ENCODE measurements around the gene NPIPA1. TPM values are rescaled to one million over a fixed set of nuclear protein-coding genes. Genes with fewer than 3 reads are reported as not detected.
"Not testable (repeated sequence)": the region's sequence is repeated elsewhere in the genome, so short reads cannot be mapped to it uniquely, and the experiment has no call there.

NPIPA1 gene
- total RNA-seq, 1 donor from 2014 or later = 101 TPM

GRCh38 chr16:14930246-14930645 lies 7.0 kb upstream of the NPIPA1 start:
- intact Hi-C loops (cut with micrococcal nuclease) = not testable (repeated sequence)

GRCh38 chr16:14930971-14931370 lies 6.3 kb upstream of the NPIPA1 start:
- intact Hi-C loops (cut with micrococcal nuclease) = not testable (repeated sequence)

- intact Hi-C loops (cut with micrococcal nuclease) = not testable (repeated sequence)
Measured at GRCh38 chr16:14932581-14933375, 4.5 kb upstream of the NPIPA1 start.

GRCh38 chr16:14937994-14938393 lies 751 bp downstream of the NPIPA1 start:
- intact Hi-C loops (cut with micrococcal nuclease) = not testable (repeated sequence)

- intact Hi-C loops (cut with micrococcal nuclease) = not testable (repeated sequence)
Measured at GRCh38 chr16:14942686-14943085, 5.4 kb downstream of the NPIPA1 start.

- intact Hi-C loops (cut with micrococcal nuclease) = no loop called here
Measured at GRCh38 chr16:14955546-14956231, 18.4 kb downstream of the NPIPA1 start.

- intact Hi-C loops (cut with micrococcal nuclease) = no loop called here
Measured at GRCh38 chr16:14957576-14958322, 20.5 kb downstream of the NPIPA1 start.

- intact Hi-C loops (cut with micrococcal nuclease) = no loop called here
Measured at GRCh38 chr16:14958323-14958600, 21.0 kb downstream of the NPIPA1 start.

GRCh38 chr16:14958970-14959369 lies 21.7 kb downstream of the NPIPA1 start:
- intact Hi-C loops (cut with micrococcal nuclease) = no loop called here

- intact Hi-C loops (cut with micrococcal nuclease) = no loop called here
Measured at GRCh38 chr16:14961405-14962186, 24.4 kb downstream of the NPIPA1 start.

GRCh38 chr16:14963281-14964173 lies 26.3 kb downstream of the NPIPA1 start:
- intact Hi-C loops (cut with micrococcal nuclease) = no loop called here

GRCh38 chr16:14965328-14965727 lies 28.1 kb downstream of the NPIPA1 start:
- intact Hi-C loops (cut with micrococcal nuclease) = no loop called here

GRCh38 chr16:14969795-14970194 lies 32.6 kb downstream of the NPIPA1 start:
- intact Hi-C loops (cut with micrococcal nuclease) = not testable (repeated sequence)

- intact Hi-C loops (cut with micrococcal nuclease) = not testable (repeated sequence)
Measured at GRCh38 chr16:14971621-14972228, 34.5 kb downstream of the NPIPA1 start.

- intact Hi-C loops (cut with micrococcal nuclease) = not testable (repeated sequence)
Measured at GRCh38 chr16:14973785-14974322, 36.6 kb downstream of the NPIPA1 start.

GRCh38 chr16:14974331-14974655 lies 37.0 kb downstream of the NPIPA1 start:
- intact Hi-C loops (cut with micrococcal nuclease) = not testable (repeated sequence)

- intact Hi-C loops (cut with micrococcal nuclease) = not testable (repeated sequence)
Measured at GRCh38 chr16:14974656-14975417, 37.6 kb downstream of the NPIPA1 start, which contains the start of gene PDXDC1. TSS of gene PDXDC1 (plus strand) at chr16:14975026. CDS start at chr16:14975200, 174 bp downstream.

GRCh38 chr16:14975418-14976194 lies 38.4 kb downstream of the NPIPA1 start:
- intact Hi-C loops (cut with micrococcal nuclease) = not testable (repeated sequence)

Data from T-helper 2 cell treated with Interferon-gamma antibody and Interleukin-4, amounts not matched to agents 100 ng/mL and 5 ng/mL, for 36 hours (primary cell).